ENCODE data around the gene TEX101.

Gene TEX101

DNA sequence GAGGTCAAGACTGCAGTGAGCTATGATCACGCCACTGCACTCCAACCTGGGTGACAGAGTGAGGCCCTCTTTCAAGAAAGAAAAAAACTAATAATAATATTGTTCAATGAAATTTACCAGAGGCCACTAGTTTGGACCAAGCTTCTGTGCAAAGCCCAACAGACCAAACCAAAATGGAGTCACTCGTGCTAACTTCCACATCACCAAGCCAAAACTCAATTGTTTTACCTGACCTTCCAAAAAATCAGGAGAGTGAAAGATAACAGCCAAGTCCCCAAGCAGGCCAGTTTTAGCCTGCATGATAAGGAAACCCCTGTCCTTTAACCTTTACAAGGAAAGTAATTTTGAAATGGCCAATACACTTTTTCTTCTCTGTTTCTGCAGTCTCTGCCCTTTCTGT, 30.7 kb downstream of the TEX101 start:
- Histone ChIP-seq H3K9me2 (ENCODE audit: low read depth, low read length) (no peaks in the 10 kb centered on the region), H3K9ac (ENCODE audit: low read length) (no peak overlapping the region), H2AFZ (ENCODE audit: low read length) (no peak overlapping the region), H3K9me3 (ENCODE audit: low read length) (no peaks in the 10 kb centered on the region), H3K79me2 (ENCODE audit: insufficient read depth, low read length) (no peaks in the 10 kb centered on the region), H3F3A (ENCODE audit: insufficient read depth, low read length) (no peaks in the 10 kb centered on the region), H3K4me2 (ENCODE audit: low read length) (no peak overlapping the region), H3K4me3 (ENCODE audit: low read depth, low read length, poor library complexity, severe bottlenecking) (no peak overlapping the region), H3K4me1 (ENCODE audit: insufficient read depth, low read length, severe bottlenecking) (no peaks in the 10 kb centered on the region), H3K27ac (ENCODE audit: low read depth, low read length, poor library complexity, severe bottlenecking) (no peak overlapping the region), H3K27me3 (ENCODE audit: insufficient read depth, low read length) (no peaks in the 10 kb centered on the region), H3K36me3 (ENCODE audit: insufficient read depth, low read length) (no peaks in the 10 kb centered on the region), H4K20me1 (ENCODE audit: insufficient read depth, low read length) (no peaks in the 10 kb centered on the region)
- no peak for TF ChIP-seq CTCF (IDR thresholded peaks at IDR 0.05; ENCODE audit: low read length)
- TF ChIP-seq EZH2 (IDR thresholded peaks at IDR 0.05; ENCODE audit: borderline replicate concordance, low read length): no peak

DNA sequence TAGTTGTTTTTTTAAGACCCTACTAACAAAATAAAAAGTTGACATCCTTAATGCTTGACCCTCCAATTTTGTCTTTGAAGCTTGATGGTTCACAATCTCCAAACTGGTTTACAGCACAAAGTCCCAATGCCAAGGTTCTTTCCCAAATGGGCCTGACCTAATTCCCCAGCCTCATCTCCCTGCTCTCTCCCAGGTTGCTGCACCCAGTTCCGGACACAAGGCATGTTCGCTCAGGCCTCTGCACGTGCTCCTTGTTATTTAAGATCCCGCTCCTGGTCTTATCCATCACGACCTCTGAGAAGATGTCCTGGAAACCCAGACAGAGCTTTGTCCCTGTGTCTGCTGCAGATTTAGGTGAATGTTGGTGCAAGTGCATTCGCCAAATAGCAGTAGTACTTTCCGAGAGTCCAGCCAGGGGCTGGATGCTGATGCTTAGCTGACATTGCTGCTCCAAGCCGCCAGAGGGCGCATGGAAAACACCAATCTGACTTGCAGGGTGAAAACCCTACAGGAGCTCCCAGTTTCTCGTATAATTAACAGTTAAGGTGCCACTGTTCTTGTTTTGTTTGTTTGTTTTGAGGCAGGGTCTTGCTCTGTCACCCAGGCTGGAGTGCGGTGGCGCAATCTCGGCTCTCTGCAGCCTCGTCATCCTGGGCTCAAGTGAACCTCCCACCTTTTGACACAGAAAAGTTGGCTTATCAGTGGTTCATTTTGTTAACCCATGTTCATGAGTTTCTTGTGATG, 32.2 kb downstream of the TEX101 start:
- Histone ChIP-seq H3K4me2 (ENCODE audit: low read length) (no peak overlapping the region), H3K79me2 (ENCODE audit: insufficient read depth, low read length) (no peaks in the 10 kb centered on the region), H3K9me3 (ENCODE audit: low read length) (no peaks in the 10 kb centered on the region), H4K20me1 (ENCODE audit: insufficient read depth, low read length) (no peaks in the 10 kb centered on the region), H3K36me3 (ENCODE audit: insufficient read depth, low read length) (no peaks in the 10 kb centered on the region), H3F3A (ENCODE audit: insufficient read depth, low read length) (no peaks in the 10 kb centered on the region), H3K9me2 (ENCODE audit: low read depth, low read length) (no peaks in the 10 kb centered on the region), H2AFZ (ENCODE audit: low read length) (no peak overlapping the region), H3K9ac (ENCODE audit: low read length) (no peak overlapping the region), H3K4me1 (ENCODE audit: insufficient read depth, low read length, severe bottlenecking) (no peaks in the 10 kb centered on the region), H3K4me3 (ENCODE audit: low read depth, low read length, poor library complexity, severe bottlenecking) (no peak overlapping the region), H3K27ac (ENCODE audit: low read depth, low read length, poor library complexity, severe bottlenecking) (no peak overlapping the region), H3K27me3 (ENCODE audit: insufficient read depth, low read length) (no peaks in the 10 kb centered on the region)
- TF ChIP-seq CTCF (IDR thresholded peaks at IDR 0.05; ENCODE audit: low read length) (peak; percentile 91), EZH2 (IDR thresholded peaks at IDR 0.05; ENCODE audit: borderline replicate concordance, low read length) (no peak)

- no peak overlapping the region for H3K4me3 ChIP-seq (ENCODE audit: low read depth, low read length, poor library complexity, severe bottlenecking)
- no peaks in the 10 kb centered on the region for H3F3A ChIP-seq (ENCODE audit: insufficient read depth, low read length)
- no peak overlapping the region for H2AFZ ChIP-seq (ENCODE audit: low read length)
- no peaks in the 10 kb centered on the region for H3K27me3 ChIP-seq (ENCODE audit: insufficient read depth, low read length)
- TF ChIP-seq EZH2 (IDR thresholded peaks at IDR 0.05; ENCODE audit: borderline replicate concordance, low read length): no peak
- TF ChIP-seq CTCF (IDR thresholded peaks at IDR 0.05; ENCODE audit: low read length): no peak
- no peaks in the 10 kb centered on the region for H3K9me2 ChIP-seq (ENCODE audit: low read depth, low read length)
- no peaks in the 10 kb centered on the region for H3K9me3 ChIP-seq (ENCODE audit: low read length)
- H3K9ac ChIP-seq (ENCODE audit: low read length): no peak overlapping the region
- no peak overlapping the region for H3K27ac ChIP-seq (ENCODE audit: low read depth, low read length, poor library complexity, severe bottlenecking)
- no peaks in the 10 kb centered on the region for H4K20me1 ChIP-seq (ENCODE audit: insufficient read depth, low read length)
- H3K36me3 ChIP-seq (ENCODE audit: insufficient read depth, low read length): no peaks in the 10 kb centered on the region
- H3K79me2 ChIP-seq (ENCODE audit: insufficient read depth, low read length): no peaks in the 10 kb centered on the region
- no peaks in the 10 kb centered on the region for H3K4me1 ChIP-seq (ENCODE audit: insufficient read depth, low read length, severe bottlenecking)
- H3K4me2 ChIP-seq (ENCODE audit: low read length): no peak overlapping the region
These were observed 33.0 kb downstream of the TEX101 start for GRCh38 chr19:43447655-43448054.

All from OCI-LY1 (cell line).